HepG2 (cell line): Measurements from ENCODE around the gene SRCIN1. TPM values are rescaled to one million over a fixed set of nuclear protein-coding genes. Genes with fewer than 3 reads are reported as not detected.

Experiments
- FOXM1 ChIP-seq: sonication (generic); formaldehyde crosslinking; IDR thresholded peaks from 2 replicates; pipeline ENCODE4 v1.5.0; 2020; ENCODE audit warnings: missing genetic modification reagents
- HOXA3 ChIP-seq: sonication (generic); formaldehyde crosslinking; IDR thresholded peaks from 2 replicates; pipeline ENCODE4 v1.5.0; 2020; ENCODE audit warnings: missing genetic modification reagents
- PAWR ChIP-seq: sonication (generic); formaldehyde crosslinking; IDR thresholded peaks from 2 replicates; pipeline ENCODE4 v1.4.0; 2020; ENCODE audit warnings: missing genetic modification reagents, mild to moderate bottlenecking, borderline replicate concordance
- RFX5 ChIP-seq: IDR thresholded peaks from 2 replicates; pipeline ENCODE4 v1.6.1; 2011; ENCODE audit warnings: low read depth, low read length, improper control_type of control experiment
- SRF ChIP-seq: IDR thresholded peaks from 2 replicates; pipeline ENCODE4 v1.6.1; 2011; ENCODE audit warnings: mild to moderate bottlenecking, low read depth, low read length, moderate library complexity
- ZFY ChIP-seq: sonication (generic); formaldehyde crosslinking; IDR thresholded peaks from 2 replicates; pipeline ENCODE4 v1.4.0; 2020; ENCODE audit warnings: missing genetic modification reagents
- ZKSCAN8 ChIP-seq: IDR thresholded peaks from 2 replicates; pipeline ENCODE4 v1.6.1; 2016; ENCODE audit warnings: borderline replicate concordance, missing genetic modification reagents, missing compliant biosample characterization
- ZNF816 ChIP-seq: sonication (generic); formaldehyde crosslinking; IDR thresholded peaks from 2 replicates; pipeline ENCODE4 v1.8.0; 2022; ENCODE audit warnings: missing genetic modification reagents, mild to moderate bottlenecking, borderline replicate concordance
- polyA plus RNA-seq, 8 experiments: library from polyadenylated mRNA; depleted of rRNA in 3 of 8; stranded (reverse) in 7 of 8; unstranded in 1 of 8; fragments of >200 nt; fragmentation: Illumina TruSeq in 4 of 8; extraction: Trizol in 4 of 8; gene quantifications; 2 replicates each; pipeline versions ENCODE4 v1.2.1 to v1.2.3, GENCODE V29; 2011 to 2016; ENCODE audit warnings: low read depth in 4 of 8, missing spikeins in 1 of 8, mixed read lengths in 1 of 8; ENCODE audit not compliant: insufficient read depth in 1 of 8
- total RNA-seq, 5 experiments: library from RNA; depleted of rRNA; stranded (reverse); fragments of >200 nt; fragmentation: Illumina TruSeq; extraction: Trizol; gene quantifications; 2 replicates each; pipeline ENCODE4 v1.2.3, GENCODE V29; 2016; ENCODE audit warnings: low read depth in 1 of 5
- TF ChIP-seq, protein P1 (sequence below): sonication (generic); formaldehyde crosslinking; IDR thresholded peaks from 2 replicates; pipeline ENCODE4 v1.9.0; 2022; ENCODE audit warnings: missing genetic modification reagents, mild to moderate bottlenecking, borderline replicate concordance
- TF ChIP-seq, protein P2 (sequence below): sonication (generic); formaldehyde crosslinking; IDR thresholded peaks from 2 replicates; pipeline ENCODE4 v1.4.0; 2020; ENCODE audit warnings: missing genetic modification reagents, borderline replicate concordance
- TF ChIP-seq, protein P3 (sequence below): sonication (generic); formaldehyde crosslinking; IDR thresholded peaks from 2 replicates; pipeline ENCODE4 v1.4.0; 2020; ENCODE audit warnings: missing genetic modification reagents
- TF ChIP-seq, protein P4 (sequence below): sonication (generic); formaldehyde crosslinking; IDR thresholded peaks from 2 replicates; pipeline ENCODE4 v1.8.0; 2022; ENCODE audit warnings: missing genetic modification reagents, mild to moderate bottlenecking, inconsistent platforms, borderline replicate concordance
- TF ChIP-seq, protein P5 (sequence below): sonication (generic); formaldehyde crosslinking; IDR thresholded peaks from 2 replicates; pipeline ENCODE4 v1.4.0; 2020; ENCODE audit warnings: missing genetic modification reagents
- TF ChIP-seq, protein P6 (sequence below), 2 experiments: sonication (generic) in 1 of 2; formaldehyde crosslinking in 1 of 2; IDR thresholded peaks; 2 replicates each; pipeline versions ENCODE4 v1.4.0 to v1.6.1; 2018 to 2020; ENCODE audit warnings: missing genetic modification reagents in 2 of 2, borderline replicate concordance in 1 of 2, low read depth in 1 of 2, mild to moderate bottlenecking in 1 of 2, missing biosample characterization in 1 of 2

Gene SRCIN1
- total and polyA plus RNA-seq, 2 of the 13 experiments (the other 11 are each of a cell fraction or from before 2014, with no cell fraction given), result 1.2 to 9.6 TPM

DNA sequence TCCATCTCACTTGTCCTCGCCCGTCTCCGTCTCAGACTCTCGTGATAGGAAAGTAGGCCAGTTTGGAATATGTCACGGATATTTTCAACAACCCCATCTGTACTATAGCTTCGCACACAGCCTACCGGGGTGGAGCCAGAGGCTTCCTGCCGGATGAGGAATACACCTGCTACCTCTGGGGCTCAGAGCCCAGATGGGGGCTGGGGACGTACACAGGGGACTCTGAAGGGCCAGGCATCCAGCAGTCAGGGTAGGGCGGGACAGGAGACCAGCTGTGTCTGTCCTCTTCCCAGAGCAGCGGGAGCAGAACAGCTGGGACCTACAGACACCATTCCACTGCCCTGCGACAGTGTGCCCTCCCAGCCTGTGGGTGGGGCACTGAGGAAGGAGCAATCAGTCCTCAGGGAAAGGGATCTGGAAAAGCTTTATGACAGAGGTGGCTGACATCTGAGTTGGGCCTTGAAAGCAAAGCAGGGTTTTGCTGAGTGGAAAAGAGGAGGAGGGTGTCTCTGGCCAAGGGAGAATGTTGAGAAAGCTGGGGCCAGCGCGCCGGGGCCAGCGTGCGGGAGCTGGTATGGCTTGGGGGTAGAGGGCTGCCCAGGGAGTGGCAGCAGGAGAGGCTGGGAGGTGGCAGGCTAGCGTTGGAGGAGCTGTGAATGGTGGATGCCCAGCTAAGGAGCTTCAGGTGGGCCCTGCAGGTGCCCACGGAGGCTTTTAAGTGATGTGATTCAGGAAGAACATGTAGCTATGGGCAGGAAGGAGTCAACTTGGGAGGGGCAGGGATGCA, 11.5 kb upstream of the SRCIN1 start (continued):
- TF ChIP-seq, protein P1, sequence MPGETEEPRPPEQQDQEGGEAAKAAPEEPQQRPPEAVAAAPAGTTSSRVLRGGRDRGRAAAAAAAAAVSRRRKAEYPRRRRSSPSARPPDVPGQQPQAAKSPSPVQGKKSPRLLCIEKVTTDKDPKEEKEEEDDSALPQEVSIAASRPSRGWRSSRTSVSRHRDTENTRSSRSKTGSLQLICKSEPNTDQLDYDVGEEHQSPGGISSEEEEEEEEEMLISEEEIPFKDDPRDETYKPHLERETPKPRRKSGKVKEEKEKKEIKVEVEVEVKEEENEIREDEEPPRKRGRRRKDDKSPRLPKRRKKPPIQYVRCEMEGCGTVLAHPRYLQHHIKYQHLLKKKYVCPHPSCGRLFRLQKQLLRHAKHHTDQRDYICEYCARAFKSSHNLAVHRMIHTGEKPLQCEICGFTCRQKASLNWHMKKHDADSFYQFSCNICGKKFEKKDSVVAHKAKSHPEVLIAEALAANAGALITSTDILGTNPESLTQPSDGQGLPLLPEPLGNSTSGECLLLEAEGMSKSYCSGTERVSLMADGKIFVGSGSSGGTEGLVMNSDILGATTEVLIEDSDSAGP (CRISPR knock-in tag), result peak; percentile 22; the same call in 1 of the 2 replicates
- TF ChIP-seq, protein P2, sequence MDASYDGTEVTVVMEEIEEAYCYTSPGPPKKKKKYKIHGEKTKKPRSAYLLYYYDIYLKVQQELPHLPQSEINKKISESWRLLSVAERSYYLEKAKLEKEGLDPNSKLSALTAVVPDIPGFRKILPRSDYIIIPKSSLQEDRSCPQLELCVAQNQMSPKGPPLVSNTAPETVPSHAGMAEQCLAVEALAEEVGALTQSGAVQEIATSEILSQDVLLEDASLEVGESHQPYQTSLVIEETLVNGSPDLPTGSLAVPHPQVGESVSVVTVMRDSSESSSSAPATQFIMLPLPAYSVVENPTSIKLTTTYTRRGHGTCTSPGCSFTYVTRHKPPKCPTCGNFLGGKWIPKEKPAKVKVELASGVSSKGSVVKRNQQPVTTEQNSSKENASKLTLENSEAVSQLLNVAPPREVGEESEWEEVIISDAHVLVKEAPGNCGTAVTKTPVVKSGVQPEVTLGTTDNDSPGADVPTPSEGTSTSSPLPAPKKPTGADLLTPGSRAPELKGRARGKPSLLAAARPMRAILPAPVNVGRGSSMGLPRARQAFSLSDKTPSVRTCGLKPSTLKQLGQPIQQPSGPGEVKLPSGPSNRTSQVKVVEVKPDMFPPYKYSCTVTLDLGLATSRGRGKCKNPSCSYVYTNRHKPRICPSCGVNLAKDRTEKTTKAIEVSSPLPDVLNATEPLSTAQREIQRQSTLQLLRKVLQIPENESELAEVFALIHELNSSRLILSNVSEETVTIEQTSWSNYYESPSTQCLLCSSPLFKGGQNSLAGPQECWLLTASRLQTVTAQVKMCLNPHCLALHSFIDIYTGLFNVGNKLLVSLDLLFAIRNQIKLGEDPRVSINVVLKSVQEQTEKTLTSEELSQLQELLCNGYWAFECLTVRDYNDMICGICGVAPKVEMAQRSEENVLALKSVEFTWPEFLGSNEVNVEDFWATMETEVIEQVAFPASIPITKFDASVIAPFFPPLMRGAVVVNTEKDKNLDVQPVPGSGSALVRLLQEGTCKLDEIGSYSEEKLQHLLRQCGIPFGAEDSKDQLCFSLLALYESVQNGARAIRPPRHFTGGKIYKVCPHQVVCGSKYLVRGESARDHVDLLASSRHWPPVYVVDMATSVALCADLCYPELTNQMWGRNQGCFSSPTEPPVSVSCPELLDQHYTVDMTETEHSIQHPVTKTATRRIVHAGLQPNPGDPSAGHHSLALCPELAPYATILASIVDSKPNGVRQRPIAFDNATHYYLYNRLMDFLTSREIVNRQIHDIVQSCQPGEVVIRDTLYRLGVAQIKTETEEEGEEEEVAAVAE (CRISPR knock-in tag), result 0 out of 2 replicates have a peak, but pooled peaks have one; percentile 4
- TF ChIP-seq, protein P3, sequence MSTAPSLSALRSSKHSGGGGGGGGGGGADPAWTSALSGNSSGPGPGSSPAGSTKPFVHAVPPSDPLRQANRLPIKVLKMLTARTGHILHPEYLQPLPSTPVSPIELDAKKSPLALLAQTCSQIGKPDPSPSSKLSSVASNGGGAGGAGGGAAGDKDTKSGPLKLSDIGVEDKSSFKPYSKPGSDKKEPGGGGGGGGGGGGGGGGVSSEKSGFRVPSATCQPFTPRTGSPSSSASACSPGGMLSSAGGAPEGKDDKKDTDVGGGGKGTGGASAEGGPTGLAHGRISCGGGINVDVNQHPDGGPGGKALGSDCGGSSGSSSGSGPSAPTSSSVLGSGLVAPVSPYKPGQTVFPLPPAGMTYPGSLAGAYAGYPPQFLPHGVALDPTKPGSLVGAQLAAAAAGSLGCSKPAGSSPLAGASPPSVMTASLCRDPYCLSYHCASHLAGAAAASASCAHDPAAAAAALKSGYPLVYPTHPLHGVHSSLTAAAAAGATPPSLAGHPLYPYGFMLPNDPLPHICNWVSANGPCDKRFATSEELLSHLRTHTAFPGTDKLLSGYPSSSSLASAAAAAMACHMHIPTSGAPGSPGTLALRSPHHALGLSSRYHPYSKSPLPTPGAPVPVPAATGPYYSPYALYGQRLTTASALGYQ (CRISPR knock-in tag), result no peak
- TF ChIP-seq, protein P4, sequence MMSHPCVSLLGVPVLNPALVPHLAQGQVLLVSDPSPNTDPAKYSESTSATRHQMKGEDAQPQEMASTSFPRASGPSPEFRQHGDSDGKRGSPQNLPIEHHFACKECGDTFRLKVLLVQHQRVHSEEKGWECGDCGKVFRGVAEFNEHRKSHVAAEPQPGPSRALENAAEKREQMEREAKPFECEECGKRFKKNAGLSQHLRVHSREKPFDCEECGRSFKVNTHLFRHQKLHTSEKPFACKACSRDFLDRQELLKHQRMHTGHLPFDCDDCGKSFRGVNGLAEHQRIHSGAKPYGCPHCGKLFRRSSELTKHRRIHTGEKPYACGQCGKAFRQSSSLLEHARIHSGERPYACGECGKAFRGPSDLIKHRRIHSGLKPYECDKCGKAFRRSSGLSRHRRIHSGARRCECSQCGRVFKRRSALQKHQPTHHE (CRISPR knock-in tag), result no peak
- TF ChIP-seq, protein P5, sequence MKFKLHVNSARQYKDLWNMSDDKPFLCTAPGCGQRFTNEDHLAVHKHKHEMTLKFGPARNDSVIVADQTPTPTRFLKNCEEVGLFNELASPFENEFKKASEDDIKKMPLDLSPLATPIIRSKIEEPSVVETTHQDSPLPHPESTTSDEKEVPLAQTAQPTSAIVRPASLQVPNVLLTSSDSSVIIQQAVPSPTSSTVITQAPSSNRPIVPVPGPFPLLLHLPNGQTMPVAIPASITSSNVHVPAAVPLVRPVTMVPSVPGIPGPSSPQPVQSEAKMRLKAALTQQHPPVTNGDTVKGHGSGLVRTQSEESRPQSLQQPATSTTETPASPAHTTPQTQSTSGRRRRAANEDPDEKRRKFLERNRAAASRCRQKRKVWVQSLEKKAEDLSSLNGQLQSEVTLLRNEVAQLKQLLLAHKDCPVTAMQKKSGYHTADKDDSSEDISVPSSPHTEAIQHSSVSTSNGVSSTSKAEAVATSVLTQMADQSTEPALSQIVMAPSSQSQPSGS, result no peak
- TF ChIP-seq PAWR (CRISPR knock-in tag) (no peak), FOXM1 (CRISPR knock-in tag) (no peak), SRF (no peak), ZKSCAN8 (no peak), HOXA3 (peak; percentile 31; the same call in 1 of the 2 replicates), ZFY (CRISPR knock-in tag) (peak; percentile 41; the same call in 1 of the 2 replicates), RFX5 (no peak), ZNF816 (CRISPR knock-in tag) (no peak)
- TF ChIP-seq, protein P6, sequence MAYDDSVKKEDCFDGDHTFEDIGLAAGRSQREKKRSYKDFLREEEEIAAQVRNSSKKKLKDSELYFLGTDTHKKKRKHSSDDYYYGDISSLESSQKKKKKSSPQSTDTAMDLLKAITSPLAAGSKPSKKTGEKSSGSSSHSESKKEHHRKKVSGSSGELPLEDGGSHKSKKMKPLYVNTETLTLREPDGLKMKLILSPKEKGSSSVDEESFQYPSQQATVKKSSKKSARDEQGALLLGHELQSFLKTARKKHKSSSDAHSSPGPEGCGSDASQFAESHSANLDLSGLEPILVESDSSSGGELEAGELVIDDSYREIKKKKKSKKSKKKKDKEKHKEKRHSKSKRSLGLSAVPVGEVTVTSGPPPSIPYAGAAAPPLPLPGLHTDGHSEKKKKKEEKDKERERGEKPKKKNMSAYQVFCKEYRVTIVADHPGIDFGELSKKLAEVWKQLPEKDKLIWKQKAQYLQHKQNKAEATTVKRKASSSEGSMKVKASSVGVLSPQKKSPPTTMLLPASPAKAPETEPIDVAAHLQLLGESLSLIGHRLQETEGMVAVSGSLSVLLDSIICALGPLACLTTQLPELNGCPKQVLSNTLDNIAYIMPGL (CRISPR knock-in tag; IDR thresholded peaks at IDR 0.05; ENCODE audit: borderline replicate concordance in 1 of 2, low read depth in 1 of 2), result 0 out of 4 replicates have a peak, but pooled peaks of 1 of the 2 experiments have one; percentile 7
